GM10847 (cell line): Measurements from ENCODE around the gene NLRC5.

Experiments used
- POLR2A ChIP-seq: IDR thresholded peaks from 2 replicates; pipeline ENCODE4 v1.6.1; 2011; ENCODE audit not compliant: insufficient read length; ENCODE audit errors: extremely low read depth

The NLRC5 gene

DNA sequence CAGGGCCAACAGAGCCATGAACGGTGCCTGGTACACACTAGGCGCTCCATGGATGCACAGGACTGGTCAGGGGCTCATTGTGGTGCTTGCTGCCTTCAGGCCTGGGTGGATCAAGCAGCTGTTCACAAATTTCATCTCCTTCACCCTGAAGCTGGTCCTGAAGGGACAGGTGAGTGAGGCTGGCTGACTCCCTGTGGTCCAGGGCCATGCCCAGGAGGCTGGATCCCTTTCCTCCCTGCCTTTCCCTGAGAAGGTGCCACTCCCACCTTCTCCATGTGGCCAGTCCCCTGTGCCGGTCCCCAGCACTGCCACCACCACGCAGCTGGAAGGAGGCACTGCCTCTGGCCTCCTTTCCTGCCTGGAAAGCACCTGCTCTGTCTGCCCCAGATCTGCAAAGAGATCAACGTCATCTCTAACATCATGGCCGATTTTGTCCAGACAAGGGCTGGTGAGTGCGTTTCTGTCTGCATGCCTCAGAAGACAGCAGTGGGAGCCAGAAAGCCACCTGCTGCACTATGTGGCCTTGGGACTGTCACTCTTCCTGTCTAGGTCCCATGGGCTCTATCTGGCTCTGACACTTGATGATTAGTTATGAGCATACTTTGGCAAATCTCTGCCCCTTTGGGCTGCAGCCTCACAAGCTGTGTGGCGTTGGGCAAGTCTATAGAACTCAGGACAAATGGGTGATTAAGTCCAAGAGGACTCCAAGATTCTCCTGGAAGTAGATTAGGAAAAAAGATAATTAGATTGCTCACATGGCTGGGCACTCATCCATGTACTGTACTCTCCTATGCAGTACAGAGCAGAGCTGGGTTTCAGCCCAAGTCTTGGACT, 18.2 kb upstream of the NLRC5 start:
- TF ChIP-seq POLR2A = no peak

- no peak for TF ChIP-seq POLR2A
Measured at GRCh38 chr16:56971768-56972043, 17.7 kb upstream of the NLRC5 start.

- TF ChIP-seq POLR2A = no peak
Measured at GRCh38 chr16:56972403-56973293, 16.7 kb upstream of the NLRC5 start.

DNA sequence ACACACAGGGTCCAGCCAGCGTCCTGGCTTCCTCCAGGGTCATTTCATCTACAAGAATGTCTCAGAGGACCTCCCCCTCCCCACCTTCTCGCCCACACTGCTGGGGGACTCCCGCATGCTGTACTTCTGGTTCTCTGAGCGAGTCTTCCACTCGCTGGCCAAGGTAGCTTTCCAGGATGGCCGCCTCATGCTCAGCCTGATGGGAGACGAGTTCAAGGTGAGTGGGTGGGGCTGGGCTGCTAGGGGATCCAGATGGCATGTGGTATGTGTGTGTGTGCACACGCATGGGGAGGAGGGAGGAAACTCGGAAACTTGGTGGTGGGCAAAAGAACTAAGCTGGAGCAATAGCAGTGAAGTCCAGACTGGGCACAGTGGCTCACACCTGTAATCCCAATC, 16.1 kb upstream of the NLRC5 start:
- TF ChIP-seq POLR2A = no peak

GRCh38 chr16:56974549-56975300, 14.6 kb upstream of the NLRC5 start:
- no peak for TF ChIP-seq POLR2A

- no peak for TF ChIP-seq POLR2A
Measured at GRCh38 chr16:56975714-56976113, 13.6 kb upstream of the NLRC5 start.

- TF ChIP-seq POLR2A = no peak
Measured at GRCh38 chr16:56977216-56977615, 12.1 kb upstream of the NLRC5 start.

DNA sequence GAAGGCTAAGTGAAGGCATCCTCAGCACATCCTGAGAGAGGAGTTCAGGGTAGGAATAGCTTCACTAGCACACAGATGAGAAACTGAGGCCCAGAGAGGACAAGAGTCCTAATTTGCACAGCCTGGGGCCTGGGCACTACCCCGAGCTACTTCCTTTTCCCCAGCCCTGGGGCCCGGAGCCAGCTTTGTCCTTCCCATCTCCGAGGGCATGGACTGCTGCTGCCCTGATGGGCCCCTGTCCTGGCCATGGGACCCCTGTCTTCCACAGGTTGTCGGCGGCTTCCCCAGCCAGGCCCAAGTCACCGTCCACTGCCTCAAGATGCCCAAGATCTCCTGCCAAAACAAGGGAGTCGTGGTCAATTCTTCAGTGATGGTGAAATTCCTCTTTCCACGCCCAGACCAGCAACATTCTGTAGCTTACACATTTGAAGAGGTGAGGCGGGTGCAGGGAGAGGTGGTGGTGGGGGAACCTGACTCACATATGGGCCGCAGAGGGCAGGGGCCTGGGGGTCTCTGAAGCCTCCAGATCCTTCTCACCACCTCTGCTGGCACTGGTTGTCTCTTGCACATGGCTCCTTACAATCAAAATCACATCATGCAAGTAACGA, 11.4 kb upstream of the NLRC5 start:
- no peak for TF ChIP-seq POLR2A

DNA sequence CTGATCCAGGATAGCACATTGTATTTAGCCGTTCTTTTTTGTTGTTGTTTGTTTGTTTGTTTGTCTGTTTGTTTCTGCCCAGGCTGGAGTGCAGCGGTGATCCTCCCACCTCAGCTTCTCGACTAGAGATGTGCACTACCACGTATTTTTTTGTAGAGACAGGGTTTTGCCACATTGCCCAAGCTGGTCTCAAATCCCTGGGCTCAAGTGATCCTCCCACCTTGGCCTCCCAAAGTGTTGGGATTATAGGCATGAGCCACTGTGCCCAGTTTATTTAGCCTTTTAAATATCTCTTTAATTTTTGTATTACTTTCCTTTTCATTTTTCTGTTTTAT, 9.2 kb upstream of the NLRC5 start:
- no peak for TF ChIP-seq POLR2A

- no peak for TF ChIP-seq POLR2A
Measured at GRCh38 chr16:56980792-56981724, 8.3 kb upstream of the NLRC5 start.

DNA sequence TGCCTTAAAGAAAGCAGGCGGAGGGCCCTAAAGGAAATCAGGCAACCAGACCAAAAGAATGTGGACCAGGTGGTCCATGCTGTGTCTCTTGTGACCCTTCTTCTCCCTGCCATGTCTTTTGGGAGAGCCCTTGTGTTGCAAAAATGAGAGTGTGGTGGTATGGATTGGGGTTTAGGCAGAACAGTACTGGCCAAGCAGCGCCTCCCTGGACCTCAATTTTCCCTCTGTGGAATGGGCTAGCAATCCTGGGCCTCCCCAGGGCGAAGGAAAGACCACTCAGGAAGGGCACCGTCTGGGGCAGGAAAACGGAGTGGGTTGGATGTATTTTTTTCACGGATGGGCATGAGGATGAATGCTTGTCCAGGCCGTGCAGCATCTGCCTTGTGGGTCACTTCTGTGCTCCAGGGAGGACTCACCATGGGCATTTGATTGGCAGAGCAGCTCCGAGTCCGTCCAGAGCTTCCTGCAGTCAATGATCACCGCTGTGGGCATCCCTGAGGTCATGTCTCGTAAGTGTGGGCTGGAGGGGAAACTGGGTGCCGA, 7.6 kb upstream of the NLRC5 start:
- TF ChIP-seq POLR2A = no peak

DNA sequence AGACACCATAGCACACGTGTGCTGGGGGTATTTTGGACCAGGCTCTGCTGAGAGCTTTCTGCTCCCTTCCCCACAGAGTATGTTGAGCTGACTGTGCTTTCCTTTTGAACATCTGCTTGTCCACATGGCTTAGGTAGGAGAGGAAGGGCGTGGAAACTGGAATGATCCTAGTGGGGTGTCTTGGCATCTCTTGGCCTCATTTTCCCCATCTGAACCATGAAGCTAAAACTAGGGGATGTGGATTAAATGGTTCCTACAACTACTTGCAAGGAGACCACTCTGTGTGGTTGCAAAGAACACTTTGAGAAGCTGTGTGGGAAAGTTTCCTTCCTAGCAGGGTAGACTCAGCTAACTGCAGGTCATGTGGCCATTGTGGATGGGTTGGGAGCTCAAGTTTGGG, 6.7 kb upstream of the NLRC5 start:
- TF ChIP-seq POLR2A = no peak

DNA sequence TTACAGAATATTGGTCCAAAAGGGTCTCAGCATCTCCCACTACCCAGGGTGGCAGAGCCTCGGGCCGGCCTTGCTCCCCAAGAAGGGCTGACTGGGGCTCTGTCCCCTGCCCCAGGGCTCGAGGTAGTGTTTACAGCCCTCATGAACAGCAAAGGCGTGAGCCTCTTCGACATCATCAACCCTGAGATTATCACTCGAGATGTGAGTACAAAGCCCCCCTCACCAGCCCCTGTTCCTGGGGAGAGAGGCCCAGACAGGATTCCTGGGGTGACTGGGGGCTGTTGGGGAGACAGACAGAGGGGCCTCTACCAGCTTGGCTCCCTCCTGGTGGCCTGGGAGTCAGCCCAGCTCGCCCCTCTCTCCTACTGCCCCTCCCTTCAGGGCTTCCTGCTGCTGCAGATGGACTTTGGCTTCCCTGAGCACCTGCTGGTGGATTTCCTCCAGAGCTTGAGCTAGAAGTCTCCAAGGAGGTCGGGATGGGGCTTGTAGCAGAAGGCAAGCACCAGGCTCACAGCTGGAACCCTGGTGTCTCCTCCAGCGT, 6.1 kb upstream of the NLRC5 start:
- TF ChIP-seq POLR2A = no peak

- no peak for TF ChIP-seq POLR2A
Measured at GRCh38 chr16:56984639-56985038, 4.7 kb upstream of the NLRC5 start.
